ENCODE results near the gene FAM53B.

FAM53B gene

GRCh38 chr10:124699471-124700292, 44.5 kb downstream of the FAM53B start:
- H3K27ac ChIP-seq, result peak overlapping the region; percentile 86
- peaks cover 90% of the 10 kb centered on the region for H4K20me1 ChIP-seq
- peaks cover 100% of the 10 kb centered on the region for H3K4me1 ChIP-seq
- TF ChIP-seq Cebpa-rat (IDR thresholded peaks at IDR 0.05), result no peak
- no peaks in the 10 kb centered on the region for H3K27me3 ChIP-seq
- H3K4me3 ChIP-seq, result no peak overlapping the region
- peak overlapping the region; percentile 69 for H3K9ac ChIP-seq
- H3K36me3 ChIP-seq, result peaks cover 62% of the 10 kb centered on the region
- peak overlapping the region; percentile 90 for H3K4me2 ChIP-seq
- H3K9me3 ChIP-seq, result no peaks in the 10 kb centered on the region

DNA sequence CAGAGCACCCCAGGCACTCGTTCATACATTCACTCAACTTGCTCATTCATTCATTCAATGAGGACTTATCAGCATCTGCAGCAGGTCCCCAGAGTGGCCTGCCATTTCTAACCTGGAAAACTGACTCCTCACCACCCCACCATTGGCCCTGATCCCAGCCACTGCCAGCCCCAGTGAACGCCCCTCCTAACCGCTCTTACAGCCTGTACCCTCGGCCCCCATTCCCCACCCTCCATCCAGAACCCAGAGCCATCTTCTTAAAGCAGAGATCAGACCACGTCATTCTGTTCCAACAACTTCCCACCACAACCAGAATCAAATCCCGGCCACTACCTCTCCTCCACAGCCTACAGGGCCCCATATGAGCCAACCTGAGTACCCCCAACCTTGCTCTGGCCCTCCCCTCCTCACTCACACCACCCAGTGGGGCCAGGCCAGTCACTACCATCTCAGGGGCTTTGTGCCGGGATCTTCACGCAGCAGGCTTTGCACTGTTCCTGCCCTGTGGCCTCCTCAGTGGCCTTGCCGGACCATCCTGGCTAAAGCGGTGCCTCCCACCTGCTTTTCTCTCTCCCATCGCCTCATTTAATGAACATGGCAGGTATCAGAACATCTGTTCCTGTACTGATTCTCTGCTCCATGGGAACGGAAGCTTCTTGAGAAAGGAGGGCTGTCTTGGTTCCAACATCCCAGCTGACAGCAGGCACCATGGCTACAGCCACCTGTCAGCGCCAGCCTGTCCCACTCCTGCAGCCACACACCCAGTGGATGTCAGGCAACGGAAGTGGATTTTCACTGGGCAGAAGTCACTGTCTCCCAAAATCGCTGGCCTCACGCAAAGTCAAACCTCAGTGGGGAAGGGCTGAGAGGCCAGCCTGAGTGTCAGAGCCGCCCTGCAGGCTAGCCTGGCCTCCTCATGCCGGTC, 45.4 kb downstream of the FAM53B start:
- Histone ChIP-seq H3K4me2 (peak overlapping the region; percentile 90), H3K9ac (peak overlapping the region; percentile 69), H3K36me3 (peaks cover 62% of the 10 kb centered on the region), H3K4me3 (no peak overlapping the region), H3K4me1 (peaks cover 100% of the 10 kb centered on the region), H3K27ac (peak overlapping the region; percentile 86), H3K27me3 (no peaks in the 10 kb centered on the region), H4K20me1 (peaks cover 90% of the 10 kb centered on the region), H3K9me3 (no peaks in the 10 kb centered on the region)
- TF ChIP-seq Cebpa-rat (IDR thresholded peaks at IDR 0.05), result no peak

DNA sequence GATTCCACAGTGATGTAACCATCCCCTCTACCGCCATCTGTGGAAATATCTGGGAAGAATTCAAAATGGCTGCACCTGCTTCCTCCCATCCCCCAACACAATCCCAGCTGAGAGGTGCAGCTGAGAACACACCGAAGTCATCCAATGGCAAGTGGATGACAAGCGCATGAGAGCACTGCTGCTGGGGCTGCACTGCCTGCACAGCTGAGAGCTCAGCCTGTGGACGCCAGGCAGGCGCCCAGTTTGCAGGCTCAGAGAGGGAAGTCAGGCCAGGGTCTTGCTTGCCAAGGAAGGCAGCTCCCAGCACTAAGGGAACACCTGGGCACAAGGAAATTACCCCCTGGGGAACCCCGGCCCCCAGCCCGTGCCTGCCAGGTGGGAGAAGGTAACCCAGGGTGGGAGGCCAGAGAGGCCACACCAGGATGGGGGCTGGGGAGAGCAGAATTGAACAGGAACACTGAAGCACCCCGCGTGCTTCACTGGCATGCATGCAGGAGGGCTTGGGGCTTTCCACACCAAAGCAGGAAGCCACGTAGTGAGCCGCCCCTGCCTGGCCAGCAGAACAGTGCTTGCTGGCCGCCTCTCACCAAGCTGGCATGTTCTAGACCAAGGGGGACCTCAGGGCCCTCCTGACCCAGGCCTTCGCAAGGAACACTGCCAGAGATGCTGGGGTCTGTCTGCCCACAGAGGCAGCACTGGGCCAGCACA, 46.2 kb downstream of the FAM53B start:
- H3K9ac ChIP-seq, result peak overlapping the region; percentile 69
- H3K4me3 ChIP-seq, result peak overlapping the region; percentile 40
- peaks cover 62% of the 10 kb centered on the region for H3K36me3 ChIP-seq
- peaks cover 89% of the 10 kb centered on the region for H4K20me1 ChIP-seq
- no peaks in the 10 kb centered on the region for H3K9me3 ChIP-seq
- peak overlapping the region; percentile 86 for H3K27ac ChIP-seq
- H3K4me1 ChIP-seq, result peaks cover 100% of the 10 kb centered on the region
- no peaks in the 10 kb centered on the region for H3K27me3 ChIP-seq
- TF ChIP-seq Cebpa-rat (IDR thresholded peaks at IDR 0.05), result no peak
- H3K4me2 ChIP-seq, result peak overlapping the region; percentile 90

GRCh38 chr10:124697443-124697836, 46.7 kb downstream of the FAM53B start:
- Histone ChIP-seq H3K4me2 (peak overlapping the region; percentile 90), H3K27ac (peak overlapping the region; percentile 86), H4K20me1 (peaks cover 84% of the 10 kb centered on the region), H3K9ac (peak overlapping the region; percentile 69), H3K36me3 (peaks cover 60% of the 10 kb centered on the region), H3K9me3 (no peaks in the 10 kb centered on the region), H3K4me1 (peaks cover 99% of the 10 kb centered on the region), H3K4me3 (peak overlapping the region; percentile 40), H3K27me3 (no peaks in the 10 kb centered on the region)
- no peak for TF ChIP-seq Cebpa-rat (IDR thresholded peaks at IDR 0.05)

DNA sequence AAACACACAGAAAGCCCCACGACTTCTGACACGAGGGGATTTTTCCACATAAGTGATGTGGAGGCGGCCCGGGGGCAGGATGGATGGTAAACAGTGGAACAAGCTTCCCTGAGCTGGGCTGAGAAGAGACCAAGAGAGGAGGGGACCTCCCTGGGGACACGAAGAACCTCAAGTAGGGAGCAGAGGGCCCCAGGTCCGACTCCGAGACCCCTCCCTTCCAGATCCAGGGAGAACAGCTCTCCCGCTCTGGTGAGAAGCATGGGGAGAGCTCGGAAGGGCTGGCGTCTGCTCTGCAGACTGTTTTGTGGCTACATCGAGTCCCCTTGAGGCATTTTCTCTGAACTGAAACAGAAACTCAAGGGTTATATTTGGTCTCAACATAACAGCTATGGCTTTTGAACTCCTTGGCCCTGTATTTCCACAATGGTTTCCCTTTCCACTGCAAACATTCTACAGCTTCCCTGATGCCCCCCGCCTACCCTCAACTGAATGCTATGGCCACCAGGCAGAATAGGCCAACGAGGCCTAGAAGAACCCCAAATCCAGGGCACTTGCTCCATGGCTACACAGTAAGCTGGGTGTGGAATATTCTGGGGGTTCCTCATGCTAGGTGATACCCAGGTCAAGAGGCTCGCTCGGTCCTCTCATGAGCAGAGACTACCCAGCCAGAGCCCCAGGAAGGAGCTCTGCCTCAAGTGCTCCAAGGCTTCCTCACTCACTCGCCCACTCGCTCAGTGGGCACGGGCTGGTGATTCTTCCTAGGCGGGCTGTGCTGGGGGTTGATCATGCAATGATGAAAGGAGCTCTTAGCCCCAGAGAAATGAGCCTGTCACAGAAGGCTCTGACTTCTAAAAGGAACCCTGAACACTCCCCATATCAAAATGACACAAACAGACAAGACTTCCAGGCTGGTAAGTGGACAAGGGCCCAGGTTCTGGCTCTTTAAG, 47.5 kb downstream of the FAM53B start:
- peaks cover 86% of the 10 kb centered on the region for H4K20me1 ChIP-seq
- H3K27ac ChIP-seq, result peak overlapping the region; percentile 86
- peak overlapping the region; percentile 90 for H3K4me2 ChIP-seq
- H3K27me3 ChIP-seq, result no peaks in the 10 kb centered on the region
- no peak for TF ChIP-seq Cebpa-rat (IDR thresholded peaks at IDR 0.05)
- H3K4me3 ChIP-seq, result peak overlapping the region; percentile 40
- peak overlapping the region; percentile 69 for H3K9ac ChIP-seq
- peaks cover 99% of the 10 kb centered on the region for H3K4me1 ChIP-seq
- H3K9me3 ChIP-seq, result no peaks in the 10 kb centered on the region
- H3K36me3 ChIP-seq, result peaks cover 62% of the 10 kb centered on the region

GRCh38 chr10:124695259-124695658, 48.9 kb downstream of the FAM53B start:
- no peak for TF ChIP-seq Cebpa-rat (IDR thresholded peaks at IDR 0.05)
- Histone ChIP-seq H4K20me1 (peaks cover 79% of the 10 kb centered on the region), H3K9me3 (no peaks in the 10 kb centered on the region), H3K27ac (no peak overlapping the region), H3K36me3 (peaks cover 62% of the 10 kb centered on the region), H3K27me3 (no peaks in the 10 kb centered on the region), H3K4me2 (peak overlapping the region; percentile 90), H3K4me1 (peaks cover 87% of the 10 kb centered on the region), H3K9ac (no peak overlapping the region), H3K4me3 (no peak overlapping the region)

DNA sequence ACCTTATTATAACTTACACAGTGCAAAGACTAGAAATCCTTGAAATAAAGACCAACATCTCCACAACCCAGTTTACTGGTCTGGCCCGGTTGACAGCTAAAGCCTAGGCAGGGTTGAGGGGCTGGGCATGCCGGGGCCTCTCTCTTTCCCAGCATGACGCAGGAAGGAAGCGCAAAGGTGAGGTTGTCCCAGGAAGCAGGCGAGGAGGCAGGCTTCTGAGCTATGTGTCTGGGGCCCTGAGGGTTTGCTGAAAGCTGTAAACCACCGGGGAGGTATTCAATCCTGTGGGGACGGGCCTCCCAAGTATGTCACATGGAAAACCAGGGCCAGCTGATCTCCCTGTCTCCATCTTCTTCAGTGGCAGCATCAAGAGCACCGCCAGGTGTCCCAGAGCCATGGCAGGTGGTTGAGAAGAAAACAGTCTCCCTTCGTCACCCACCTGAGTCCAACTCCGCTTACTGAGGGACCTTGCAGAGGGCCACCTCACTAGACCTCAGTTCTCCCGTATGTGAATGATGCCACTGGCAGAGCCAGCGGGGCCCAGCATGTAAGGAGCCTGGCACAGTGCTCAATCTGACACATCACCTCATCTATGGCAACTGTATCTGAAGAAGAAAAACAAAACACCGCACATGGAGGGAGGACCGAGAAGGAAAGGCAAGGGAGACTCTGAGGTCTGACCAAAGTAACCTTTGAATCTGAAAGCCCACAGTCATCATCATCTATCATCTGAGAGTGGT, 49.5 kb downstream of the FAM53B start:
- H4K20me1 ChIP-seq, result peaks cover 73% of the 10 kb centered on the region
- no peaks in the 10 kb centered on the region for H3K27me3 ChIP-seq
- H3K4me3 ChIP-seq, result no peak overlapping the region
- 0 out of 2 replicates have a peak overlapping the region, but pooled peaks have one; percentile 32 for H3K9ac ChIP-seq
- H3K4me1 ChIP-seq, result peaks cover 81% of the 10 kb centered on the region
- H3K4me2 ChIP-seq, result peak overlapping the region; percentile 90
- no peak for TF ChIP-seq Cebpa-rat (IDR thresholded peaks at IDR 0.05)
- H3K36me3 ChIP-seq, result peaks cover 63% of the 10 kb centered on the region
- H3K9me3 ChIP-seq, result no peaks in the 10 kb centered on the region
- peak overlapping the region; percentile 61 for H3K27ac ChIP-seq

DNA sequence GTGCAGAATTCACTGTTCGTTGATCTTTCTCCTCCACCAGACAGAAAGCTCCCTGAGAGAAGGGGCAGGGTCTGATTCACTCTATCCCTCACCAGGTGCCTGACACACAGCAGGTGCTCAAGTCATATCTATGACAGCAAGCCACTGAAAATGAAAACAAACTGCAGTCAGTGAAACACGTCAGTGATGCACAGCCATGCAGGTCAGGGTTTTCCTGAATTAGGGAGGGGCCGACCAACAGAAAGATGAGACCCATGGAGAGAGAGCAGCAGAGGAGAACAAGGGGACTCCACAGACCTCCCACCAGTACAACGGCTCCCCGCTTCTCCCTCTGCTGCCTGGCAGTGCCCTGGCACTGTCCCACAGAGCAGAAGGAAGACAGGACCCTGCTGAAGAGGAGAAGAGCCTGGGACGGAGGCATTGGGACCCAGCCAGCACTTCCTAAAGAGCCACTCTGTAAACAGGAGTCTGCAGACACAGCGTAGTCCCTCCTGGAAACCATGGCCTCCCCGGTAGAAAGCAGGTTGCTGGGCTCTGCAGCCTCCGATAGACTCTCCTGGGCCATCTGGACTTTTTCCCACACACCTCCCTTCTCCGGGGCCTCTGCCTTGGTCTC, 50.3 kb downstream of the FAM53B start:
- Histone ChIP-seq H3K4me2 (peak overlapping the region; percentile 90), H3K27me3 (no peaks in the 10 kb centered on the region), H3K9me3 (no peaks in the 10 kb centered on the region), H3K27ac (peak overlapping the region; percentile 61), H3K4me3 (no peak overlapping the region), H3K36me3 (peaks cover 63% of the 10 kb centered on the region), H4K20me1 (peaks cover 67% of the 10 kb centered on the region), H3K9ac (0 out of 2 replicates have a peak overlapping the region, but pooled peaks have one; percentile 32), H3K4me1 (peaks cover 74% of the 10 kb centered on the region)
- TF ChIP-seq Cebpa-rat (IDR thresholded peaks at IDR 0.05), result no peak
